Measurements from ENCODE around the gene SPDYE1. TPM values are rescaled to one million over a fixed set of nuclear protein-coding genes. Genes with fewer than 3 reads are reported as not detected.

SPDYE1 gene
- total RNA-seq, 2 donors from 2014 or later, result 0.17 TPM; not detected in 1

DNA sequence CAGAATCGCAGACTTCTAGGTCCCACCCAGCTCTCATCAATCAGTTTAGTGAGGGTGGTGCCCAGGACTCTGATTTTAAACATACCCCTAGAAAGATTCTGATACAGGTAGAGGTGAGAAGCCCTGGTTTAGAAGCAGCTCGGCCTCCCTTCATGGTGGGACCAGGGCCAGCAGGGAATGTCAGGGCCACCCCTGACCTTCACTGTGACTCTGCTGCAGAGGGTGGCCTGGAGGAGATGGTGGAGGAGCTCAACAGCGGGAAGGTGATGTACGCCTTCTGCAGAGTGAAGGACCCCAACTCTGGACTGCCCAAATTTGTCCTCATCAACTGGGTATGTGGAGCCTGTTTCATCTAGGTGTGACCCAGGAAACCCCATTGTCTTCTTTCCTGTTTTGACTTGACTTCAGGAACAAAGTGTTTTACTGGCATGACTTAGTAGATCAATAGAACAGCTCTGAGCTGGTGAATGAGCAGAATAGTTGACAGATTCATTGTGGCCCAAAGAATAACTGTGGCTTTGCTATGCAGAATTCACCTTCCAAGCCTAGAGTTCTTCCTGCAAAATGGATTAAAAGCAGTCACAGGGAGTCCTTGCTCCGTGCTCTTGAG lies 54.0 kb downstream of the SPDYE1 start:
- TF ChIP-seq, protein P1, sequence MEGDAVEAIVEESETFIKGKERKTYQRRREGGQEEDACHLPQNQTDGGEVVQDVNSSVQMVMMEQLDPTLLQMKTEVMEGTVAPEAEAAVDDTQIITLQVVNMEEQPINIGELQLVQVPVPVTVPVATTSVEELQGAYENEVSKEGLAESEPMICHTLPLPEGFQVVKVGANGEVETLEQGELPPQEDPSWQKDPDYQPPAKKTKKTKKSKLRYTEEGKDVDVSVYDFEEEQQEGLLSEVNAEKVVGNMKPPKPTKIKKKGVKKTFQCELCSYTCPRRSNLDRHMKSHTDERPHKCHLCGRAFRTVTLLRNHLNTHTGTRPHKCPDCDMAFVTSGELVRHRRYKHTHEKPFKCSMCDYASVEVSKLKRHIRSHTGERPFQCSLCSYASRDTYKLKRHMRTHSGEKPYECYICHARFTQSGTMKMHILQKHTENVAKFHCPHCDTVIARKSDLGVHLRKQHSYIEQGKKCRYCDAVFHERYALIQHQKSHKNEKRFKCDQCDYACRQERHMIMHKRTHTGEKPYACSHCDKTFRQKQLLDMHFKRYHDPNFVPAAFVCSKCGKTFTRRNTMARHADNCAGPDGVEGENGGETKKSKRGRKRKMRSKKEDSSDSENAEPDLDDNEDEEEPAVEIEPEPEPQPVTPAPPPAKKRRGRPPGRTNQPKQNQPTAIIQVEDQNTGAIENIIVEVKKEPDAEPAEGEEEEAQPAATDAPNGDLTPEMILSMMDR (IDR thresholded peaks at IDR 0.05), result no peak
- TF ChIP-seq POLR2AphosphoS5 (IDR thresholded peaks at IDR 0.05) (no peak), POLR2A (IDR thresholded peaks at IDR 0.05) (no peak)
- Histone ChIP-seq H3K9me3 (no peaks in the 10 kb centered on the region), H3K4me1 (replicated peaks) (no peaks in the 10 kb centered on the region), H3K27ac (no peak overlapping the region), H3K4me3 (no peak overlapping the region), H3K36me3 (peaks cover 9 to 11% of the 10 kb centered on the region in 2 donors), H3K27me3 (replicated peaks; ENCODE audit: insufficient read depth) (no peaks in the 10 kb centered on the region)
- DNase-seq (ENCODE audit: low spot score), result no peak
- intact Hi-C loops (cut with DNase I), result no loop called here
- 85% methylated on average over 5 of the region's 5 CpGs for WGBS

DNA sequence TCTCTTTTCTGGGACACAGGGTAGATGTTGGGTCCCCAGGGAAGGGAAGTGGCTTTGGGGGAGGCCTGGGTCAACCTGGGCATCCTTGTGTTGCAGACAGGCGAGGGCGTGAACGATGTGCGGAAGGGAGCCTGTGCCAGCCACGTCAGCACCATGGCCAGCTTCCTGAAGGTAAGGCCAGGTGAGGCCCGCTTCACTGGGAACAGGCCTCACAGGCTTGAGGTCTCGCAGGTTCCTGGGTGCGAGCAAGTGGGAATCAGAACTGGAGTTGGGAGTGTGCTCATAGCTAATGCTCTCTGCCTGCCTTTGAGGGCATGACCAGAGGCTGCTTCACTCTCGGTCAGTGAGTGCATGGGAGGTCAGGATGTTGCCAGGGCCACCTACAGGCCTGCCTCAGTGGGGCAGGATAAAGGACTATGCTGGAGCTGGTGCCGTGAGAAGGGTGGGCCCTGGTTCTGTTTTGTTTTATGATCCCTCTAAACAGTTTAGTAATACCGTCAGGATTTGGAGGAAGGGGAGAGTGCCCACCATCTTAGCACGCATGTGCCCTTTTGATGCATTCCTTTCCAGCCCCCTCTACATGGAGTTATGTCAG lies 55.2 kb downstream of the SPDYE1 start:
- Histone ChIP-seq H3K4me1 (replicated peaks) (no peaks in the 10 kb centered on the region), H3K4me3 (no peak overlapping the region), H3K9me3 (no peaks in the 10 kb centered on the region), H3K36me3 (peaks cover 9 to 20% of the 10 kb centered on the region in 2 donors), H3K27me3 (replicated peaks; ENCODE audit: insufficient read depth) (no peaks in the 10 kb centered on the region), H3K27ac (no peak overlapping the region)
- WGBS, result 91% methylated on average over 12 of the region's 12 CpGs
- intact Hi-C loops (cut with DNase I), result no loop called here
- TF ChIP-seq POLR2AphosphoS5 (IDR thresholded peaks at IDR 0.05) (no peak), POLR2A (IDR thresholded peaks at IDR 0.05) (no peak)
- TF ChIP-seq, protein P1 (IDR thresholded peaks at IDR 0.05), result no peak
- DNase-seq (ENCODE audit: low spot score), result no peak

DNA sequence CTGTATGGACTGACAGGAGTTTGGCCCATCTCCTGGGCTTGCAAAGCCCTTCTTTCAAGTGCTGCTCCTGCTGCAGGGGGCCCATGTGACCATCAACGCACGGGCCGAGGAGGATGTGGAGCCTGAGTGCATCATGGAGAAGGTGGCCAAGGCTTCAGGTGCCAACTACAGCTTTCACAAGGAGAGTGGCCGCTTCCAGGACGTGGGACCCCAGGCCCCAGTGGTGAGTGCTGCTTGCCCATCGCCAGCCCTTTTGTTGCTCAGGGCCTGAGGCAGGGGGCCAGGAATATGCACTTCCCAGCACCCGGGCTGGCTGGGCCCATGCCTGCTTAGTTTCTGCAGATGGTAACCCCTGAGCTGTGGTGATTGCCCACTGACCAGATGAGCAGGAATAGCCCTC lies 59.0 kb downstream of the SPDYE1 start:
- no peak overlapping the region for H3K27ac ChIP-seq
- H3K4me3 ChIP-seq, result no peak overlapping the region
- TF ChIP-seq POLR2AphosphoS5 (IDR thresholded peaks at IDR 0.05), result no peak
- no peak for TF ChIP-seq POLR2A (IDR thresholded peaks at IDR 0.05)
- H3K9me3 ChIP-seq, result no peaks in the 10 kb centered on the region
- H3K27me3 ChIP-seq (replicated peaks; ENCODE audit: insufficient read depth), result no peaks in the 10 kb centered on the region
- peaks cover 18 to 27% of the 10 kb centered on the region in 2 donors for H3K36me3 ChIP-seq
- intact Hi-C loops (cut with DNase I), result no loop called here
- H3K4me1 ChIP-seq (replicated peaks), result no peaks in the 10 kb centered on the region
- WGBS, result 96% methylated on average over 7 of the region's 7 CpGs
- DNase-seq (ENCODE audit: low spot score), result no peak

DNA sequence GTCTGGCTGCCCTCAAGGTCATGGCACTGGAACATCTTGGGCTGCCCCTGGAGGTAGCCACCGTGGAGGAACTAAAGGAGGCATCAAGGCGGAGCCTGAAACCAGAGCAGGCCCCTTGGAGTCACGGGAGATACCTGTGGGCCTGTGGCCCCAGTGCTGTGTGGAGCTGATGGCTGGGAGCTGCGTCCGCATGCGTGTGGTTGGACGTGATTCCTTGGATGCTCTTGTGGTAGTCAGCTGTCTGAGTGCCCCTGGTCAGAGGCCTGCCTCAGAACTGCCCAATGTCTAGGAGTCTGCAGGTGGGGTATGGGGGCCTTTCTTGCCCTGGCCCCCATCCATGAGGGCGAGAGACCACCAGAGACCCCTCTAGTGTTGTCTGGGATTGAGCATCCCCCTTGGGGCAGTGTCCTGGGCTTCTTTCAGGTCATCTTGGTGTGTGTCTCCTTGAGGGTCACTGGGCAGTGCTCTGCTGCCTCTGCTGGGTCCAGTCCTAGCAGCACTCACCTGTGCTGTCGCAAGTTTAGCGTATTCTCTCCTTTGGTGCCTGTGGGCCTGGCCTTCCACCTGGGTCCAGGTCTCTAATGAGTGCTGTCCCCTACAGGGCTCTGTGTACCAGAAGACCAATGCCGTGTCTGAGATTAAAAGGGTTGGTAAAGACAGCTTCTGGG lies 59.6 kb downstream of the SPDYE1 start:
- intact Hi-C loops (cut with DNase I), result no loop called here
- Histone ChIP-seq H3K4me1 (replicated peaks) (no peaks in the 10 kb centered on the region), H3K9me3 (no peaks in the 10 kb centered on the region), H3K27ac (no peak overlapping the region), H3K27me3 (replicated peaks; ENCODE audit: insufficient read depth) (no peaks in the 10 kb centered on the region), H3K36me3 (peaks cover 18 to 27% of the 10 kb centered on the region in 2 donors), H3K4me3 (no peak overlapping the region)
- TF ChIP-seq POLR2AphosphoS5 (IDR thresholded peaks at IDR 0.05), result no peak
- TF ChIP-seq POLR2A (IDR thresholded peaks at IDR 0.05), result no peak
- TF ChIP-seq, protein P1 (IDR thresholded peaks at IDR 0.05), result no peak
- DNase-seq (ENCODE audit: low spot score), result no peak
- 91% methylated on average over 11 of the region's 11 CpGs for WGBS

DNA sequence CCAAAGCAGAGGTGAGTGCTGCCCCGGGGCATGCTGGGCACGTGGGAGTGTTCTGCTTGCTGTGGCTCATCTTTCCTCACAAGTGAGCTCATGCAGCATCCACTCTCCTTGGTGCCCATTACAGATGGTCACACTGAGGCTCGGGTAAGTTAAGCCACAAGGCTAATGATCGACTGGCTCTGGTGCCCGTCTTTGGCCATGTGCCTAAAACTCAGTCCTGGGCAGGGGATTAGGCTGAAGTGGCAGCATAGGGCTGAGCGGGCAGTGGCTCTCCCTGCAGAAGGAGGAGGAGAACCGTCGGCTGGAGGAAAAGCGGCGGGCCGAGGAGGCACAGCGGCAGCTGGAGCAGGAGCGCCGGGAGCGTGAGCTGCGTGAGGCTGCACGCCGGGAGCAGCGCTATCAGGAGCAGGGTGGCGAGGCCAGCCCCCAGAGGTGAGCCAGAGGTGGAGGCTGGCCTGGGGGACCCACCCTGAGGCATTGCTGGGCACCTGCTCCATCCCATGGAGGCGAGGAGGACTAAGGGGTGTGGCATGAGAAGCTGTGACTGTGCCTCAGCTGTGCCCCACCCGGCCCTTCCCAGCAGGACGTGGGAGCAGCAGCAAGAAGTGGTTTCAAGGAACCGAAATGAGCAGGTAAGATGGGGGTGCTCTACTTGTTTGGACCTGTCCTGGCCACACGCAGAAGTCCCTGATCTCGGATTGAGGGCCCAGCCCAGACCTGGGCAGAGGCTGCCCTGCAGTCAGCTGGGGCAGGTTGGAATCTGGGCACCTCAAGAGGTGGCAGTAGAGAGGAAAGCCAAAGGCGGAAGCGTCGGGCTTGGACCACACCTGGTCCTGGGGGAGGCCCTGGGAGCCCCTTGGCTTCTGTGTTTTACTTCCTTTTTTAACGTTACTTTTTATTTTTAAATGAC lies 60.4 kb downstream of the SPDYE1 start:
- intact Hi-C loops (cut with DNase I), result no loop called here
- H3K4me1 ChIP-seq (replicated peaks), result no peaks in the 10 kb centered on the region
- DNase-seq (ENCODE audit: low spot score), result no peak
- no peak overlapping the region for H3K4me3 ChIP-seq
- TF ChIP-seq POLR2A (IDR thresholded peaks at IDR 0.05) (no peak), POLR2AphosphoS5 (IDR thresholded peaks at IDR 0.05) (no peak)
- TF ChIP-seq, protein P1 (IDR thresholded peaks at IDR 0.05), result no peak
- H3K27me3 ChIP-seq (replicated peaks; ENCODE audit: insufficient read depth), result no peaks in the 10 kb centered on the region
- no peak overlapping the region for H3K27ac ChIP-seq
- no peaks in the 10 kb centered on the region for H3K9me3 ChIP-seq
- peaks cover 18 to 23% of the 10 kb centered on the region in 2 donors for H3K36me3 ChIP-seq
- WGBS, result 86% methylated on average over 30 of the region's 30 CpGs

Data from prostate gland (tissue), 2 donors.